Ascending aorta (tissue), 2 donors: Measurements from ENCODE around the gene NAV3. TPM values are rescaled to one million over a fixed set of nuclear protein-coding genes. Genes with fewer than 3 reads are reported as not detected.

Experiments used
- DNase-seq, 2 donors: peaks; one replicate each; pipeline ENCODE4 v3.0.0-alpha.2; 2019; ENCODE audit warnings: low spot score in 2 of 2
- H3K27ac ChIP-seq, 2 donors: fragments of 200-600 bp; sonication (generic); one replicate each; pipeline ENCODE4 v1.5.1; 2016 to 2017; ENCODE audit warnings: mild to moderate bottlenecking in 1 of 2
- H3K27me3 ChIP-seq: fragments of 200-600 bp; sonication (generic); one replicate; pipeline ENCODE4 v1.5.1; 2017
- H3K36me3 ChIP-seq, 2 donors: fragments of 200-600 bp; sonication (generic); one replicate each; pipeline ENCODE4 v1.5.1; 2016
- H3K4me1 ChIP-seq, 2 donors: fragments of 200-600 bp; sonication (generic); one replicate each; pipeline ENCODE4 v1.5.1; 2016 to 2017; ENCODE audit warnings: mild to moderate bottlenecking in 1 of 2
- H3K4me3 ChIP-seq, 2 donors: fragments of 200-600 bp; sonication (generic); one replicate each; pipeline ENCODE4 v1.5.1; 2016 to 2017; ENCODE audit warnings: mild to moderate bottlenecking in 1 of 2
- H3K9me3 ChIP-seq, 2 donors: fragments of 200-600 bp; sonication (generic); one replicate each; pipeline ENCODE4 v1.5.1; 2016
- intact Hi-C: fragments of 100-400 bp; cut with DNase I; formaldehyde crosslinking; loops from one replicate; pipeline ENCODE4 v1.15.1; 2023
- total RNA-seq: library from RNA; depleted of rRNA; stranded (reverse); fragments of >200 nt; gene quantifications from one replicate; pipeline ENCODE4 v1.1.0, GENCODE V29; 2016
- TF ChIP-seq, protein P1 (sequence below), 3 experiments: fragments of 200-600 bp in 2 of 3; fragments of 450-650 bp in 1 of 3; sonication (generic) in 2 of 3; IDR thresholded peaks; one replicate each; pipeline ENCODE4 v1.5.1; 2016 to 2019; ENCODE audit warnings: antibody characterized with exemption in 3 of 3, mild to moderate bottlenecking in 1 of 3, moderate library complexity in 1 of 3

NAV3 gene
- total RNA-seq, 1 donor from 2014 or later = 9.7 TPM

DNA sequence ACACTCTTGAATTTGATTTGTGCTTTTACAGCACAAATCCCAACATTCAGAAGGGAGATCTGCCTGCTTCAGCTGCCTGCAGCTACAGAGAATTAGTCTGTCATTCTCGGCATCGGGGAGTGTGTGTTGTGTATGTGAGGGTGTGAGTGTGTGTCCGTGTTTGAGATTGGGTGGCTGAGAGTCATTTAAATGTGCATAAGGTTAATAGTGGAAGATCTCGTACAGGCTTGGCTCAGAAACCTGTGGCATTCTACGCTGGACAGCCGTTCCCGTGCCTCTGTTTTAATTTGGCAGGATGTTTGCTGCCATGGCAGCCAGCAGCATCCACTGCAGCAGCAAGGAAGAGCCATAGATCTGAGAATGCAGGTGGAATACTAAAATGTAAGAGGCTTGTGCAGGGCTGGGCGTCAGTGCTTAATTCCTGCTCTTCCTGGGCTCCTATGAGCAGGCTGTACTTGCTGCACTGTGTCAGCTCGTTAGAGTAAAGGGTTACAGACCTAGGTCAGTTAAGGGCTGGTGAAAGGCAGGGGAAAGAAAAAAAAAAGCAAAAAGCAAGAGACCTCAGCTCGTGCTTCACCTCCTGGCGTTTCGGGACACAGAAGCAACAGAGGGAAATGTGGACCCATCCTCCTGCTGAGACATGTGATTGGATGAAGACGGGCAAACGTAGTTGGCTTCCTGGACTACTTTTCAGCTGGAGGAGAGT lies 205.4 kb downstream of the NAV3 start:
- no peaks in the 10 kb centered on the region for H3K27me3 ChIP-seq
- intact Hi-C loops = no loop called here
- TF ChIP-seq, protein P1, sequence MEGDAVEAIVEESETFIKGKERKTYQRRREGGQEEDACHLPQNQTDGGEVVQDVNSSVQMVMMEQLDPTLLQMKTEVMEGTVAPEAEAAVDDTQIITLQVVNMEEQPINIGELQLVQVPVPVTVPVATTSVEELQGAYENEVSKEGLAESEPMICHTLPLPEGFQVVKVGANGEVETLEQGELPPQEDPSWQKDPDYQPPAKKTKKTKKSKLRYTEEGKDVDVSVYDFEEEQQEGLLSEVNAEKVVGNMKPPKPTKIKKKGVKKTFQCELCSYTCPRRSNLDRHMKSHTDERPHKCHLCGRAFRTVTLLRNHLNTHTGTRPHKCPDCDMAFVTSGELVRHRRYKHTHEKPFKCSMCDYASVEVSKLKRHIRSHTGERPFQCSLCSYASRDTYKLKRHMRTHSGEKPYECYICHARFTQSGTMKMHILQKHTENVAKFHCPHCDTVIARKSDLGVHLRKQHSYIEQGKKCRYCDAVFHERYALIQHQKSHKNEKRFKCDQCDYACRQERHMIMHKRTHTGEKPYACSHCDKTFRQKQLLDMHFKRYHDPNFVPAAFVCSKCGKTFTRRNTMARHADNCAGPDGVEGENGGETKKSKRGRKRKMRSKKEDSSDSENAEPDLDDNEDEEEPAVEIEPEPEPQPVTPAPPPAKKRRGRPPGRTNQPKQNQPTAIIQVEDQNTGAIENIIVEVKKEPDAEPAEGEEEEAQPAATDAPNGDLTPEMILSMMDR (IDR thresholded peaks at IDR 0.05) = no peak
- H3K36me3 ChIP-seq = no peaks in the 10 kb centered on the region
- no peak for DNase-seq
- H3K9me3 ChIP-seq = no peaks in the 10 kb centered on the region
- no peak overlapping the region for H3K27ac ChIP-seq
- peak overlapping the region in 1 of 2 donors; percentile 5 for H3K4me3 ChIP-seq
- H3K4me1 ChIP-seq = no peaks in the 10 kb centered on the region

DNA sequence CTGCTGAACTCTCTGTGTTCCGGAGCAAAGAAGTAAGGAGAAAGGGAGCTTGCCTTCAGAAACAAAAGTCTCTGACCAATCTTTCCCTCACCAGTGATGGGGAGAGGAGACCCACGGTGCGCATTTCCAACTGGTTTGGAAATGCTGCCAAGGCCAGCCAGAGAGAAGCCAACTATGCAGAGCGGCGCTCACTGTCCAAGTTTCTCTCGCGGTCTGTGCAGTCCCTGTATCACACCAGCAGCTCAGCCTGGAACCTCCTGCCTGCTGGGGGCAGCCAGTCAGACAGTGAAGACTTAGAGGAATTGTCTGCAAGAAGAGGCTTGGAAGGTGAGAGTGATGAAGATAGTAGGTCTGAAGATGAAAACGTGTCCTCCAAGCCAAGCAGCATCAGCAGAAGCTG lies 206.2 kb downstream of the NAV3 start:
- Histone ChIP-seq H3K4me3 (peak overlapping the region in 1 of 2 donors; percentile 5), H3K36me3 (no peaks in the 10 kb centered on the region), H3K27me3 (no peaks in the 10 kb centered on the region), H3K4me1 (no peaks in the 10 kb centered on the region), H3K27ac (no peak overlapping the region), H3K9me3 (no peaks in the 10 kb centered on the region)
- TF ChIP-seq, protein P1 (IDR thresholded peaks at IDR 0.05) = no peak
- intact Hi-C loops = no loop called here
- DNase-seq = no peak

DNA sequence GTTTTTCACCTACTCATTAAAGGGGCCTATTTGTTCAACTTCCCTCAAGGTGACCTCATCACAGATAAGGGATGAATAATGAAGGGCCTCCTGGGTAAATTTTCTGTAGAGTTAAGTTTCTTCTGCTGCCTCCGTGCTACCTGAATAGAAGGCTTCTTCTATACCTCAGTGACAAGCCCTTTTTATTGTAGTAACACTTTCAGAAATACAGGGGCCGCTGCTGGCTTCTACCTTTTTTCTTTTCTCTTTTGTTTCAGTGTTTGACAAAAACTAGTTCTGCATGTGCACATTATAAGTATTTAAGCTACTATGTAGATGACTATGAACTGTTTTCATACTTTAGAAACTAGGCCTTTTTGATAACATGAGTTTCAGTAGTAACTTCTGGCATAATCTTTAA lies 207.0 kb downstream of the NAV3 start:
- no peak overlapping the region for H3K4me3 ChIP-seq
- H3K36me3 ChIP-seq = no peaks in the 10 kb centered on the region
- no peaks in the 10 kb centered on the region for H3K9me3 ChIP-seq
- intact Hi-C loops = no loop called here
- H3K27ac ChIP-seq = no peak overlapping the region
- DNase-seq = no peak
- TF ChIP-seq, protein P1 (IDR thresholded peaks at IDR 0.05) = no peak
- no peaks in the 10 kb centered on the region for H3K27me3 ChIP-seq
- no peaks in the 10 kb centered on the region for H3K4me1 ChIP-seq

- DNase-seq = no peak
- TF ChIP-seq, protein P1 (IDR thresholded peaks at IDR 0.05) = no peak
- Histone ChIP-seq H3K4me3 (no peak overlapping the region), H3K9me3 (no peaks in the 10 kb centered on the region), H3K36me3 (no peaks in the 10 kb centered on the region), H3K4me1 (no peaks in the 10 kb centered on the region), H3K27me3 (no peaks in the 10 kb centered on the region), H3K27ac (no peak overlapping the region)
- intact Hi-C loops = no loop called here
These were observed 207.8 kb downstream of the NAV3 start for GRCh38 chr12:78038541-78038940.

GRCh38 chr12:78038986-78039385 lies 208.3 kb downstream of the NAV3 start:
- TF ChIP-seq, protein P1 (IDR thresholded peaks at IDR 0.05) = no peak
- intact Hi-C loops = no loop called here
- H3K4me3 ChIP-seq = no peak overlapping the region
- H3K4me1 ChIP-seq = no peaks in the 10 kb centered on the region
- H3K9me3 ChIP-seq = no peaks in the 10 kb centered on the region
- DNase-seq = no peak
- H3K27ac ChIP-seq = no peak overlapping the region
- no peaks in the 10 kb centered on the region for H3K36me3 ChIP-seq
- H3K27me3 ChIP-seq = no peaks in the 10 kb centered on the region

- TF ChIP-seq, protein P1 (IDR thresholded peaks at IDR 0.05) = no peak
- Histone ChIP-seq H3K4me1 (no peaks in the 10 kb centered on the region), H3K27ac (no peak overlapping the region), H3K9me3 (no peaks in the 10 kb centered on the region), H3K36me3 (no peaks in the 10 kb centered on the region), H3K27me3 (no peaks in the 10 kb centered on the region), H3K4me3 (no peak overlapping the region)
- intact Hi-C loops = no loop called here
- DNase-seq = no peak
These were observed 209.4 kb downstream of the NAV3 start for GRCh38 chr12:78040111-78040510.
